SU-DHL-6 (cell line): ENCODE results near the gene IL1A.

Source experiments
- H2AFZ ChIP-seq: fragments of 200-600 bp; sonication (generic); 2 replicates; pipeline ENCODE4 v1.6.1; 2014; ENCODE audit warnings: low read depth, mild to moderate bottlenecking, moderate library complexity, mixed read lengths, antibody characterized with exemption, low read length; ENCODE audit not compliant: severe bottlenecking
- H3F3A ChIP-seq: fragments of 200-600 bp; shearing (Covaris generic); 2 replicates; pipeline ENCODE4 v1.6.0; 2016; ENCODE audit warnings: antibody characterized with exemption, mild to moderate bottlenecking; ENCODE audit not compliant: insufficient read depth
- H3K27ac ChIP-seq: fragments of 200-600 bp; sonication (generic); 2 replicates; pipeline ENCODE4 v1.5.1; 2016; ENCODE audit warnings: low read depth, mild to moderate bottlenecking, low read length, moderate library complexity, mixed read lengths
- H3K27me3 ChIP-seq: fragments of 200-600 bp; sonication (generic), shearing (Covaris generic); 2 replicates; pipeline ENCODE4 v1.6.0; 2014; ENCODE audit warnings: mild to moderate bottlenecking, low read length
- H3K36me3 ChIP-seq: fragments of 200-600 bp; sonication (generic); 2 replicates; pipeline ENCODE4 v1.6.1; 2014; ENCODE audit warnings: mild to moderate bottlenecking, low read length, mixed read lengths
- H3K4me2 ChIP-seq: fragments of 300-600, 200-600 bp; shearing (Covaris generic), sonication (generic); 2 replicates; pipeline ENCODE4 v1.6.0; 2014; ENCODE audit warnings: low read length, low read depth, mild to moderate bottlenecking; ENCODE audit not compliant: poor library complexity, severe bottlenecking
- H3K4me3 ChIP-seq: fragments of 200-600 bp; sonication (generic); 2 replicates; pipeline ENCODE4 v1.5.1; 2014; ENCODE audit warnings: antibody characterized with exemption, low read length, mild to moderate bottlenecking, mixed read lengths; ENCODE audit not compliant: insufficient read depth, poor library complexity, severe bottlenecking
- H3K79me2 ChIP-seq: fragments of 200-600 bp; sonication (generic); 2 replicates; pipeline ENCODE4 v1.6.1; 2014; ENCODE audit warnings: mild to moderate bottlenecking, low read length, moderate library complexity; ENCODE audit not compliant: insufficient read depth
- H3K9ac ChIP-seq: fragments of 200-600 bp; sonication (generic); 2 replicates; pipeline ENCODE4 v1.7.0; 2014; ENCODE audit warnings: mild to moderate bottlenecking, low read length
- H3K9me2 ChIP-seq: fragments of 200-600 bp; sonication (generic); replicated peaks from 2 replicates; pipeline ENCODE4 v1.6.1; 2014; ENCODE audit warnings: low read length; ENCODE audit not compliant: insufficient read depth
- H3K9me3 ChIP-seq: fragments of 200-600 bp; sonication (generic); 2 replicates; pipeline ENCODE4 v1.6.1; 2014; ENCODE audit warnings: low read length, mixed read lengths; ENCODE audit not compliant: insufficient read depth
- H4K20me1 ChIP-seq: fragments of 200-600 bp; sonication (generic); 2 replicates; pipeline ENCODE4 v1.6.1; 2014; ENCODE audit warnings: low read depth, mild to moderate bottlenecking, antibody characterized with exemption, low read length, moderate library complexity, mixed read lengths
- CTCF ChIP-seq: fragments of 200-600 bp; sonication (generic); IDR thresholded peaks from one replicate; pipeline ENCODE4 v1.5.1; 2017; ENCODE audit warnings: antibody characterized with exemption, mild to moderate bottlenecking, low read length, moderate library complexity; ENCODE audit not compliant: insufficient read depth, poor library complexity, severe bottlenecking
- EZH2phosphoT487 ChIP-seq: fragments of 200-600 bp; sonication (generic), shearing (Covaris generic); conservative IDR thresholded peaks from 2 replicates; pipeline ENCODE4 v1.6.1; 2018; ENCODE audit warnings: mild to moderate bottlenecking, antibody characterized with exemption, low read length, moderate library complexity, mixed read lengths

IL1A gene

GRCh38 chr2:112777036-112777435 lies 7.3 kb downstream of the IL1A start:
- no peak overlapping the region for H3K9ac ChIP-seq
- no peaks in the 10 kb centered on the region for H3K9me3 ChIP-seq
- H2AFZ ChIP-seq = no peak overlapping the region
- no peaks in the 10 kb centered on the region for H3K9me2 ChIP-seq
- no peaks in the 10 kb centered on the region for H3K36me3 ChIP-seq
- no peaks in the 10 kb centered on the region for H3K79me2 ChIP-seq
- H3F3A ChIP-seq = no peaks in the 10 kb centered on the region
- no peak overlapping the region for H3K27ac ChIP-seq
- TF ChIP-seq CTCF (no peak), EZH2phosphoT487 (no peak)
- no peaks in the 10 kb centered on the region for H3K27me3 ChIP-seq
- no peak overlapping the region for H3K4me3 ChIP-seq
- no peaks in the 10 kb centered on the region for H4K20me1 ChIP-seq
- no peak overlapping the region for H3K4me2 ChIP-seq

- H3K9me3 ChIP-seq = no peaks in the 10 kb centered on the region
- H3K4me2 ChIP-seq = no peak overlapping the region
- no peaks in the 10 kb centered on the region for H3F3A ChIP-seq
- H3K9ac ChIP-seq = no peak overlapping the region
- no peaks in the 10 kb centered on the region for H3K9me2 ChIP-seq
- no peaks in the 10 kb centered on the region for H3K27me3 ChIP-seq
- no peak overlapping the region for H3K4me3 ChIP-seq
- no peaks in the 10 kb centered on the region for H4K20me1 ChIP-seq
- no peak overlapping the region for H3K27ac ChIP-seq
- no peaks in the 10 kb centered on the region for H3K79me2 ChIP-seq
- TF ChIP-seq EZH2phosphoT487 = no peak
- TF ChIP-seq CTCF = no peak
- no peaks in the 10 kb centered on the region for H3K36me3 ChIP-seq
- no peak overlapping the region for H2AFZ ChIP-seq
Observed at GRCh38 chr2:112776113-112776512, 8.2 kb downstream of the IL1A start.

- Histone ChIP-seq H3K9me2 (no peaks in the 10 kb centered on the region), H3K36me3 (no peaks in the 10 kb centered on the region), H3K27me3 (no peaks in the 10 kb centered on the region), H3F3A (no peaks in the 10 kb centered on the region), H3K27ac (no peak overlapping the region), H3K79me2 (no peaks in the 10 kb centered on the region), H3K9me3 (no peaks in the 10 kb centered on the region), H4K20me1 (no peaks in the 10 kb centered on the region), H3K9ac (no peak overlapping the region), H3K4me3 (no peak overlapping the region), H3K4me2 (no peak overlapping the region), H2AFZ (no peak overlapping the region)
- no peak for TF ChIP-seq EZH2phosphoT487
- TF ChIP-seq CTCF = no peak
Observed at GRCh38 chr2:112774536-112775285, 9.6 kb downstream of the IL1A start.
